Muscle layer of duodenum (tissue), 2 donors: ENCODE results near the gene TNFRSF4.

Experiments
- H3K27ac ChIP-seq: one replicate; pipeline ENCODE4 v1.7.0; 2013; ENCODE audit warnings: mild to moderate bottlenecking, low read length
- H3K27me3 ChIP-seq: one replicate; pipeline ENCODE4 v1.7.0; 2013; ENCODE audit warnings: low read depth, mild to moderate bottlenecking, control low read depth, low read length
- H3K36me3 ChIP-seq, 2 donors: one replicate each; pipeline ENCODE4 v1.7.0; 2013; ENCODE audit warnings: low read length in 2 of 2, control low read depth in 1 of 2, mild to moderate bottlenecking in 1 of 2; ENCODE audit not compliant: insufficient read depth in 2 of 2, control insufficient read depth in 1 of 2
- H3K4me1 ChIP-seq, 2 donors: one replicate each; pipeline ENCODE4 v1.7.0; 2013; ENCODE audit warnings: low read length in 2 of 2, mild to moderate bottlenecking in 2 of 2, control low read depth in 1 of 2, moderate library complexity in 1 of 2; ENCODE audit not compliant: insufficient read depth in 2 of 2, control insufficient read depth in 1 of 2
- H3K4me3 ChIP-seq, 2 donors: one replicate each; pipeline ENCODE4 v1.7.0; 2013; ENCODE audit warnings: low read length in 2 of 2, low read depth in 1 of 2, mild to moderate bottlenecking in 1 of 2
- H3K9me3 ChIP-seq, 2 donors: one replicate each; pipeline ENCODE4 v1.7.0; 2013; ENCODE audit warnings: low read length in 2 of 2, control low read depth in 1 of 2, mild to moderate bottlenecking in 1 of 2; ENCODE audit not compliant: control insufficient read depth in 1 of 2
- donor health status: healthy.

The TNFRSF4 gene

GRCh38 chr1:1213345-1214265 is at the start of gene TNFRSF4:
TSS of gene TNFRSF4 (minus strand) at chr1:1214153. CDS start at chr1:1214127, 26 bp downstream.
- Histone ChIP-seq H3K9me3 (no peaks in the 10 kb centered on the region), H3K4me3 (no peak within 1 kb of the TSS), H3K4me1 (no peaks in the 10 kb centered on the region), H3K36me3 (peaks cover 9 to 24% of the 10 kb centered on the region in 2 donors), H3K27ac (no peak within 1 kb of the TSS), H3K27me3 (no peaks in the 10 kb centered on the region)

- H3K4me1 ChIP-seq, result no peaks in the 10 kb centered on the region
- peaks cover 30 to 65% of the 10 kb centered on the region in 2 donors for H3K36me3 ChIP-seq
- no peak overlapping the region for H3K4me3 ChIP-seq
- H3K9me3 ChIP-seq, result no peaks in the 10 kb centered on the region
- H3K27ac ChIP-seq, result no peak overlapping the region
- no peaks in the 10 kb centered on the region for H3K27me3 ChIP-seq
Measured at GRCh38 chr1:1262758-1263157, 48.8 kb upstream of the TNFRSF4 start.

- Histone ChIP-seq H3K4me3 (no peak overlapping the region), H3K27ac (no peak overlapping the region), H3K4me1 (no peaks in the 10 kb centered on the region), H3K36me3 (peaks cover 24 to 58% of the 10 kb centered on the region in 2 donors), H3K27me3 (no peaks in the 10 kb centered on the region), H3K9me3 (no peaks in the 10 kb centered on the region)
Measured at GRCh38 chr1:1262071-1262470, 48.1 kb upstream of the TNFRSF4 start.

GRCh38 chr1:1260843-1261560 is 47.0 kb upstream of the TNFRSF4 start:
- Histone ChIP-seq H3K27me3 (no peaks in the 10 kb centered on the region), H3K4me1 (no peaks in the 10 kb centered on the region), H3K36me3 (peaks cover 26 to 62% of the 10 kb centered on the region in 2 donors), H3K27ac (no peak overlapping the region), H3K4me3 (no peak overlapping the region), H3K9me3 (no peaks in the 10 kb centered on the region)

GRCh38 chr1:1259951-1260600 is 46.1 kb upstream of the TNFRSF4 start:
- Histone ChIP-seq H3K9me3 (no peaks in the 10 kb centered on the region), H3K27ac (no peak overlapping the region), H3K4me3 (no peak overlapping the region), H3K36me3 (peaks cover 36 to 63% of the 10 kb centered on the region in 2 donors), H3K27me3 (no peaks in the 10 kb centered on the region), H3K4me1 (no peaks in the 10 kb centered on the region)

GRCh38 chr1:1259540-1259939 is 45.6 kb upstream of the TNFRSF4 start:
- no peaks in the 10 kb centered on the region for H3K9me3 ChIP-seq
- H3K4me3 ChIP-seq, result no peak overlapping the region
- peaks cover 39 to 64% of the 10 kb centered on the region in 2 donors for H3K36me3 ChIP-seq
- no peaks in the 10 kb centered on the region for H3K4me1 ChIP-seq
- H3K27ac ChIP-seq, result no peak overlapping the region
- H3K27me3 ChIP-seq, result no peaks in the 10 kb centered on the region

- Histone ChIP-seq H3K27me3 (no peaks in the 10 kb centered on the region), H3K4me1 (no peaks in the 10 kb centered on the region), H3K4me3 (no peak overlapping the region), H3K27ac (no peak overlapping the region), H3K9me3 (no peaks in the 10 kb centered on the region), H3K36me3 (peaks cover 39 to 66% of the 10 kb centered on the region in 2 donors)
Measured at GRCh38 chr1:1259119-1259488, 45.2 kb upstream of the TNFRSF4 start.

GRCh38 chr1:1256956-1257871 is 43.3 kb upstream of the TNFRSF4 start:
- Histone ChIP-seq H3K36me3 (peaks cover 32 to 68% of the 10 kb centered on the region in 2 donors), H3K4me1 (no peaks in the 10 kb centered on the region), H3K27ac (no peak overlapping the region), H3K9me3 (no peaks in the 10 kb centered on the region), H3K27me3 (no peaks in the 10 kb centered on the region), H3K4me3 (no peak overlapping the region)

- H3K36me3 ChIP-seq, result peaks cover 29 to 61% of the 10 kb centered on the region in 2 donors
Measured at GRCh38 chr1:1255611-1256010, 41.7 kb upstream of the TNFRSF4 start.

GRCh38 chr1:1255078-1255477 is 41.1 kb upstream of the TNFRSF4 start:
- no peaks in the 10 kb centered on the region for H3K27me3 ChIP-seq
- H3K36me3 ChIP-seq, result peaks cover 29 to 56% of the 10 kb centered on the region in 2 donors
- H3K9me3 ChIP-seq, result no peaks in the 10 kb centered on the region
- H3K4me3 ChIP-seq, result no peak overlapping the region
- no peak overlapping the region for H3K27ac ChIP-seq
- H3K4me1 ChIP-seq, result no peaks in the 10 kb centered on the region

More at GRCh38 chr1:1255611-1256010, 41.7 kb upstream of the TNFRSF4 start:
- H3K4me1 ChIP-seq, result no peaks in the 10 kb centered on the region
- no peak overlapping the region for H3K4me3 ChIP-seq
- no peak overlapping the region for H3K27ac ChIP-seq
- H3K27me3 ChIP-seq, result no peaks in the 10 kb centered on the region
- no peaks in the 10 kb centered on the region for H3K9me3 ChIP-seq
